HUES6 (cell line): Measurements from ENCODE around the gene LMNA.
A peak's percentile ranks its signal among the peaks of the same experiment; 100 is the strongest.

Experiments used
- H3K27ac ChIP-seq: 2 replicates; pipeline ENCODE4 v1.7.0; 2013; ENCODE audit warnings: low read depth, mild to moderate bottlenecking, low read length, inconsistent platforms
- H3K27me3 ChIP-seq: 2 replicates; pipeline ENCODE4 v1.6.1; 2013; ENCODE audit warnings: low read length; ENCODE audit not compliant: control insufficient read depth, insufficient read depth
- H3K36me3 ChIP-seq: 2 replicates; pipeline ENCODE4 v1.6.1; 2013; ENCODE audit warnings: low read length; ENCODE audit not compliant: control insufficient read depth, insufficient read depth
- H3K4me1 ChIP-seq: 2 replicates; pipeline ENCODE4 v1.6.1; 2013; ENCODE audit warnings: low read length; ENCODE audit not compliant: control insufficient read depth, insufficient read depth
- H3K4me3 ChIP-seq: 2 replicates; pipeline ENCODE4 v1.5.1; 2013; ENCODE audit warnings: low read depth, low read length
- H3K9ac ChIP-seq: one replicate; pipeline ENCODE4 v1.6.1; 2013; ENCODE audit warnings: mild to moderate bottlenecking, low read length
- H3K9me3 ChIP-seq: 2 replicates; pipeline ENCODE4 v1.6.1; 2013; ENCODE audit warnings: low read depth, low read length; ENCODE audit not compliant: control insufficient read depth, insufficient read depth

Gene LMNA

DNA sequence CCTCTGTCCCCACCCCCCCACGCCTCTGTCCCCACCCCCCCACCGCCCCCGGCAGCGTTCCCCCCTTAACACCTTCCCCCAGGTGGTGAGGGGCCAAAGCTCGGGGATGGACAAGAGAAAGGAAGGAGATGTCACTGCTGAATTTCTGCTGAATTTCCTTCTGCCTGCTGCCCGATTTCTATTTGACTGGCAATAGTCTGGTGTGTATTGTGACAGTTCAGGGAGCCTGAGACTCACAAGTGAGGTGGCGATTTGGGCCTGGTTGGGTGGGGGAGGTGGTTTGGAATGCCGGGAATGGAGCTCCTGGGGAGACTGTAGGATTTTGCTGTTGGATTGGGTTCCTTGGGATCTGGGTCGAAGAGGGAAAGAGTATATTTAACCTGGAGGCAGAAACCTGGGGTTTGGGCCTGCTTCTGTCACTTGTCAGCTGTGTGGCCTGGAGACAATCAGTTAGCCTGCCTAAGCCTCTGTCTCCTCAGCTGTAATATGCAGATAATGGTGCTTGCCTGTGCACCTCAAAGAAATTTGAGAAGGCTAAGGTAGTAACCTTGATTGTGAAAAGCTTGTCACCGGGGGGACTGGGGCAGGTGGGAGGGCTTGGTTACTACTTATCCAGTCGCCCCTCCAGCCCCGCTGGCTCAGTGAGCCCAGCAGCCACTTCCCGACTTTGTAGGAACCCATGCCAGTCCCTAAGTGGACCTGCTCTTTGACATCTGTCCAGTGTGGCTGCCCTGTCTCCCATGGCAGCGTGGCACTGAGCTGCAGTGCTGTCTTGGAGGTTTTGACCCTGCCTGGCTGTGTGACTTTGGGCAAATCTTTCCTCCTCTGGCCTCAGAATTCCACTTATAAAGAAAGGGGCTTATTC lies 7.7 kb upstream of the LMNA start:
- H3K36me3 ChIP-seq = no peaks in the 10 kb centered on the region
- peak overlapping the region; percentile 46 for H3K4me3 ChIP-seq
- peak overlapping the region; percentile 35; the same call in 1 of the 2 replicates for H3K27ac ChIP-seq
- peak overlapping the region; percentile 67 for H3K9ac ChIP-seq
- no peaks in the 10 kb centered on the region for H3K27me3 ChIP-seq
- H3K4me1 ChIP-seq = peaks cover 56% of the 10 kb centered on the region
- H3K9me3 ChIP-seq = no peaks in the 10 kb centered on the region

- H3K4me1 ChIP-seq = peaks cover 51% of the 10 kb centered on the region
- no peak overlapping the region for H3K4me3 ChIP-seq
- no peak overlapping the region for H3K27ac ChIP-seq
- no peaks in the 10 kb centered on the region for H3K36me3 ChIP-seq
- no peaks in the 10 kb centered on the region for H3K9me3 ChIP-seq
- H3K9ac ChIP-seq = no peak overlapping the region
- no peaks in the 10 kb centered on the region for H3K27me3 ChIP-seq
Observed at GRCh38 chr1:156108057-156108456, 6.5 kb upstream of the LMNA start.

DNA sequence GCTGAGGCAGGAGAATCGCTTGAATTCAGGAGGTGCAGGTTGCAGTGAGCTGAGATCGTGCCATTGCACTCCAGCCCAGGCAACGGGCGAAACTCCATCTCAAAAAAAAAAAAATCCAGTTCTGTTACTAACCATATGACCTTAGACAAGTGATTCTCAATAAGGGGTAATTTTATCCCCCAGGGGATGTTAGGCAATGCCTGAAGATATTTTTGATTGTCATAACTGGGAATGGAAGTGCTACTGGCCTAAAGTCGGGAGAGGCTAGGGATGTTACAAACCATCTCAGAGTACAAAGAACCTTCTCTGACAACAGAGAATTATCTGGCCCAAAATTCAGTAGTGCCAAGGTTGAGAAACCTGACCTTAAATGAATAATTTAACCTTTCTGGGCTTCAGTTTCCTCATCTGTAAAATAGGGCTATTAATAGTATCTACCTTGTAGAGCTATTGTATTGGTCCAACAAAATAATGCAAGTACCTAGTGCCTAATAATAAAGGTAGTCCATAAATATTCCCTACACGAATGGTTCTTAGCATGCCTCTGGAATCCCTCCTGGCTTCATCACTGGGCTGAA lies 5.8 kb upstream of the LMNA start:
- Histone ChIP-seq H3K36me3 (no peaks in the 10 kb centered on the region), H3K4me3 (no peak overlapping the region), H3K4me1 (peaks cover 51% of the 10 kb centered on the region), H3K27me3 (no peaks in the 10 kb centered on the region), H3K9me3 (no peaks in the 10 kb centered on the region), H3K9ac (no peak overlapping the region), H3K27ac (no peak overlapping the region)

DNA sequence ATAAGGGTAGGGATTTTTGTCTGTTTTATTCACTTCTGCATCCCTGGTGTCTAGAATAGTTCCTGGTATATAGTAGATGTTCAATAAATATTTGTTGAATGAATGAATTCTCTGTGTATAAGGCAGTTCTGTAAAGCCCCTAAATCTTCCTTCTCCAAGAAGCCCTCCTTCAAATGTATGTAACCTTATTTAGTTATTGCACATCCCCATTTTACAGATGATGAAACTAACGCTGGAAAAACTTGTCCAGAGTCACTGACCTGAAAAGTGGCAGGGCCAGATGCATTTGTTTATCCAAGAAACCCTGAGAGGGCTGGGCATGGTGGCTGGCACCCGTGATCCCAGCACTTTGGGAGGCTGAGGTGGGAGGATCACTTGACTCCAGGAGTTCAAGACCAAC lies 4.3 kb upstream of the LMNA start:
- no peaks in the 10 kb centered on the region for H3K9me3 ChIP-seq
- H3K36me3 ChIP-seq = no peaks in the 10 kb centered on the region
- H3K4me3 ChIP-seq = no peak overlapping the region
- no peak overlapping the region for H3K27ac ChIP-seq
- no peak overlapping the region for H3K9ac ChIP-seq
- peaks cover 42% of the 10 kb centered on the region for H3K4me1 ChIP-seq
- H3K27me3 ChIP-seq = no peaks in the 10 kb centered on the region

- no peaks in the 10 kb centered on the region for H3K9me3 ChIP-seq
- H3K27me3 ChIP-seq = no peaks in the 10 kb centered on the region
- no peaks in the 10 kb centered on the region for H3K36me3 ChIP-seq
- H3K27ac ChIP-seq = no peak overlapping the region
- H3K9ac ChIP-seq = no peak overlapping the region
- H3K4me1 ChIP-seq = peaks cover 35% of the 10 kb centered on the region
- H3K4me3 ChIP-seq = no peak overlapping the region
Observed at GRCh38 chr1:156111355-156111962, 3.1 kb upstream of the LMNA start.

- Histone ChIP-seq H3K36me3 (no peaks in the 10 kb centered on the region), H3K9me3 (no peaks in the 10 kb centered on the region), H3K4me3 (no peak overlapping the region), H3K27ac (no peak overlapping the region), H3K27me3 (no peaks in the 10 kb centered on the region), H3K9ac (no peak overlapping the region), H3K4me1 (peaks cover 27% of the 10 kb centered on the region)
Observed at GRCh38 chr1:156112276-156113137, 2.0 kb upstream of the LMNA start.

DNA sequence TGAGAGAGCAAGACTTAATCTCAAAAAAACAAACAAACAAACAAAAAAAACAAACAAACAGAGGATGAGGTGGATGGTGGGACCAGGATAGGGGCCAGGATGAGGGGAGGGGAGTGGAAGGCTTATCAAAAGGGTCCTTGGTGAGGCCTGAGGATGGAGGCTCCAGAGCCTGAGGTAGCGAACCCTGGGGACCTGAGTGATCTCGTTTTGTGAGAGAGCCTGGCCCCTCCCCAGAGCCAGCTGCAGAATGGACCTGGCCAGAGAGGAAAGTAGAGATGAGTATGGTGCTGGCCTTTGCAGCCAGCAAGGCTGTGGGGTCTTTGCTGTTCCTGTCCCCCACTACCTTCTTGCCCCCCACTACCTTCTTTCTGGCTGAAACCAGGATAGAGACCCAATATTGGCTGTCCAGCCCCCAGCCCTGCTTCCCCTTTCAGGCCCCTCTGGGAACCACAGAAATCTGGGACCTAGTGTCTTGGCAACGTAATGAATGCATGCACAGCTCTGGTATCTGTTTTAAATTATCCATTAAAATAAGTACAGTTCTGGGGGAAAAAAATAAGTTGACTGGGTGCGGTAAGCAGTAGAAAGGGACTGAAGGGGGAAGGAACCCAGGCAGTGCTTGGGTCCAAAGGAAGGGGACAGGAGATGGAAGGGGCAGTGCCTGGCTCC lies 1.1 kb upstream of the LMNA start:
- H3K27ac ChIP-seq = no peak overlapping the region
- H3K36me3 ChIP-seq = no peaks in the 10 kb centered on the region
- no peaks in the 10 kb centered on the region for H3K27me3 ChIP-seq
- no peaks in the 10 kb centered on the region for H3K9me3 ChIP-seq
- peak overlapping the region; percentile 68 for H3K9ac ChIP-seq
- 0 out of 2 replicates have a peak overlapping the region, but pooled peaks have one; percentile 88 for H3K4me3 ChIP-seq
- peaks cover 24% of the 10 kb centered on the region for H3K4me1 ChIP-seq

DNA sequence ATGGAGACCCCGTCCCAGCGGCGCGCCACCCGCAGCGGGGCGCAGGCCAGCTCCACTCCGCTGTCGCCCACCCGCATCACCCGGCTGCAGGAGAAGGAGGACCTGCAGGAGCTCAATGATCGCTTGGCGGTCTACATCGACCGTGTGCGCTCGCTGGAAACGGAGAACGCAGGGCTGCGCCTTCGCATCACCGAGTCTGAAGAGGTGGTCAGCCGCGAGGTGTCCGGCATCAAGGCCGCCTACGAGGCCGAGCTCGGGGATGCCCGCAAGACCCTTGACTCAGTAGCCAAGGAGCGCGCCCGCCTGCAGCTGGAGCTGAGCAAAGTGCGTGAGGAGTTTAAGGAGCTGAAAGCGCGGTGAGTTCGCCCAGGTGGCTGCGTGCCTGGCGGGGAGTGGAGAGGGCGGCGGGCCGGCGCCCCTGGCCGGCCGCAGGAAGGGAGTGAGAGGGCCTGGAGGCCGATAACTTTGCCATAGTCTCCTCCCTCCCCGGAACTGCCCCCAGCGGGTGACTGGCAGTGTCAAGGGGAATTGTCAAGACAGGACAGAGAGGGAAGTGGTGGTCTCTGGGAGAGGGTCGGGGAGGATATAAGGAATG lies 505 bp downstream of the LMNA start:
- peak overlapping the region; percentile 88 for H3K4me3 ChIP-seq
- H3K9ac ChIP-seq = peak overlapping the region; percentile 83

DNA sequence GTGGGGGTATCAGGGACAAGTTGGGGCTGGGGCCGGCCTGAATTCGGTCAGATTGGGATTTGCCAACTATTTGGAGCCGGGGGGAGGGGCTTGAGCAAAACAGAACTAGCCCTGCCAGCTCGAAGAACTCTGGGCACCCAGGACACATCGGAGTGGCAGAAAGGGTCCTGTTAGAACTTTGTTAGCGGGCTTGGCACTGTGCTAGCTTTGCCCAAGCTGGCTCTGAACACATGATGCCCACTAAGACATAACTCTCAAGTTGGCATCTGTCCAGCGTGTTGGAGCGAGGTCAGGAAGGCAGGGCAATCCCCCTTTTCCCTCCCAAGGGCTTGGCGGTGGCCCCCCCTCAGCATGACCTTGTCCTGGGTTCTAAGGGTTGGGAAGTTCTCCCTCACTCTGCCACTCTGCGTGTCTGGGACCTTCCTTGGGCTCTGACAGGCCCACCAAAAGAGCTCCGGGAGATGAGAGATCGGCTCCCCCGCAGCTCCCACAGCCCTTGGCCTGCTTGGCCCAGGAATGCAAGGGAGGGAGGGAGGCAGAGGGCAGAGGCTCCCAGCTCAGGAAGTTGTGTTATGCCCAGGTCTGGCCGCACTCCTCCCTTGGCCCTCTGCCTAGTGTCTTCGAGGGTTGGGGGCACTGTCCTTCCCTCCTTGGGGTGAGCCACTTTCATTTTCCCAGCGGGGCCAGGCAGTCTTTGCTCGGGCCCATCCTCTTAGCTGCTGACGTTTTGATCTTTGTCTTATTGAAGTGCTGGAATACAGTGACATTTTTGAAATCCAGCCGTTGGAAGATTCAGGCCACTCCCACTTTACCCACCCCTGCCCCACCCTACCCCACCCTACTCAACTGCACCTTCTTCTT lies 1.2 kb downstream of the LMNA start:
- peaks cover 42% of the 10 kb centered on the region for H3K4me1 ChIP-seq
- H3K9ac ChIP-seq = peak overlapping the region; percentile 83

More for the DNA sequence above, 505 bp downstream of the LMNA start:
- Histone ChIP-seq H3K4me1 (peaks cover 35% of the 10 kb centered on the region), H3K27me3 (no peaks in the 10 kb centered on the region), H3K27ac (peak overlapping the region; percentile 69; the same call in 1 of the 2 replicates), H3K9me3 (no peaks in the 10 kb centered on the region), H3K36me3 (no peaks in the 10 kb centered on the region)

More for the DNA sequence above, 1.2 kb downstream of the LMNA start:
- Histone ChIP-seq H3K27ac (no peak overlapping the region), H3K27me3 (no peaks in the 10 kb centered on the region), H3K9me3 (no peaks in the 10 kb centered on the region), H3K36me3 (no peaks in the 10 kb centered on the region), H3K4me3 (peak overlapping the region; percentile 88)
